HG03575 (cell line): Measurements from ENCODE around the gene CZIB.

Experiments used
- ATAC-seq: cut with Tn5 transposase; IDR thresholded peaks from one replicate; pipeline ENCODE4 v1.9.1; 2021; ENCODE audit not compliant: unreplicated experiment, insufficient number of reproducible peaks, low FRiP score; ENCODE audit errors: extremely low read depth

The CZIB gene

DNA sequence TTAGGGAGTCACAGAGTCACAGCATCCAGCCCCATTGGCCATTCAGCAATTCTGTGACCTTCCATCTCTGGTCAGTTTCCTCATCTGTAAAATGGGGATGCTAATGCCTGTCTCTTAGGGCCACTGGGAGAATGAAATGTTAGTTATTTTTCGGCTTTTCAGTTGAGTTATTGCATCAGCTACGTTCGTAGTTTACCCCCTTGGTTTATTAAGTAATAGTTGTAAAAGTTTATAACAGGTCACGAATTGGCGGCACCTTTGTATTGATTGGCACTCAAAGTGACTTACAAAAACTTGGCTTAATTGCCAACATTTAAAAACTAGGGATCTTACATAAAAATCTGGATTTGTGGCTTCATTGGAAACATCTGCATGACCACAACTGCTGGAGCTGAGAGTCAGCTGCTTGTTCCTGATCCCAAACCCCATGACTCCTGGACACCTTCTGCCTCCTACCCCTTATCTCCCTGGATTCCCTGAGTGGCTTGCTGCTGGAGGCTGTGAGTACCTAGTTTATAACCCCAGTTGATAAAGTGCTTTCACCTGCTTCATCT, 54.9 kb downstream of the CZIB start:
- no peak for ATAC-seq
